Measurements from ENCODE around the gene PRR5L. TPM values are rescaled to one million over a fixed set of nuclear protein-coding genes. Genes with fewer than 3 reads are reported as not detected.
A peak's percentile ranks its signal among the peaks of the same experiment; 100 is the strongest.
"Not testable (repeated sequence)": the region's sequence is repeated elsewhere in the genome, so short reads cannot be mapped to it uniquely, and the experiment has no call there.

The PRR5L gene
- polyA plus RNA-seq, 10 donors, result 6.1 to 11.3 (median 7.4) TPM

DNA sequence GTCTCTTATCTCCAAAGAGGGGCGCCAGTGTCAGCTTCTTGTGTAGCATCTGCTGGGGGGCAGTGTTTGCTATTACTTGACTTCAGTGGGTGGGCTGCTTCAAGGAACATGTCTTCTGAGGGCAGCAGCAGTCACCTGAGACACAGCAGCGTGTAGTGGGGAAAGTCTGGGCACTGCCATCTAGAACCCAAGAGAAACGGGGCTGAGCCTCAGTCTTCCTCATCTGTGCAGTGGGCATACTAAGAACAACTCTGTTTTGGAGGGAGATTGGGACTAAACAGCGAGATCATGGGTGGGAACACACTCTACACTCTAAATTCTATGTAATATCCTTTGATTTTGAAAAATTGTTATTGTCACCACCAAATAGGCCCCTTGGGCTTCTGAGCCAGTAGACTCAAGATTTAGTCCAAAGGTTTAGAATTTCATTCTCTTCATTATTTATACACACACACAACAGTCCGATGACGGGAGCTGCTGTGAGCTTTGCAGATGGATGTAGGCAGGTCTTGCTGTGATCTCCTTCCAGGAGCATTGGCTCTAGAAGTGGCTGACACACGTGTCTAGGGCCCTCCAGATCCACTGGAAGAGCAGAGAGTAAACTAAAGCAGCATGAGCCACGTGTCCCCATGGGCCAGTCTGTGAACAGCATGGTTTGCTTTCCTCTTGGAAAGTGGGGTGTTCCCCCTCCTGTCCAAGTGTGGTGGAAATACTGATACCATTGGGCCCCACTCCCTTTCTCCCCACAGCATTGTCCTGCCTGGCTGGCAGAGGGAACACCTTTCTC, 162.2 kb downstream of the PRR5L start:
- no peak for DNase-seq

DNA sequence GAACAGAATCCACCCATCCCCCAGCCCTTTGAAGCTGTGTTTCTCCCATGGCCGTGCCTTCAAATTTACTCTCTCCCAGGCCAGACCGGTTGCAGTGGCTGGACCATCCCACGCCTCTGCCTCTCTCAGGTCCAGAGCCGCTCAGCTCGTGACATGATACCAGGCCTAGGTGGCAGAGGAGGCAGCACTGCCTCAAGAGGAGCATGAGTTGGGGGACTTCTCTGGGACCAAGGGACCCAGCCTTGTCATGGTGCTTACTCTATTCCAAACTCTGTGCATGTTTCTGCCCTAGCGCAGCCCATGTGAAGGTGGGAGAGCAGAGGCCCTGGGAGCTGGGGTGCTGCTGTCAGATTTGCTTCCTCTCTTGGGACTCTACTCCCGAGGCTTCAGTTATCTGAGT, 163.0 kb downstream of the PRR5L start:
- DNase-seq, result no peak

DNA sequence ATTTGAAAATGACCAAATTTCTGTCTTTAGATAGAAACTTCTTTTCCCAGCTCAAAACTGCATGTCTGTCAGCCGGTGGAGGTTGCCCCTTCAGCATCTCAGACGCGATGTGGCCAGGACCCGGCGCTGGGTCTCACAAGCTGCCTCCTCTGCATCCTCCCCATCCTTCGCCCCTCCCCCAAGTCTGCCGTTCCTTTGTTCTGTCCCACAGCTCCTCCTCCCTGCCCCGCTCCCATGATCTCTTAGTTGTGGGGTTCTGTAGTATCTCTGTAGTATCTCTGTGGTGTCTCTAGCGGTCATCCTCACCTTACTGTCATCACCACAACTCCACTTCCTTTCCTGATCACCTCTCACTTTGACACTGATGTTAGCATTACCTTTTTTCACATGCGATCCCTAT, 164.1 kb downstream of the PRR5L start:
- DNase-seq, result no peak

DNA sequence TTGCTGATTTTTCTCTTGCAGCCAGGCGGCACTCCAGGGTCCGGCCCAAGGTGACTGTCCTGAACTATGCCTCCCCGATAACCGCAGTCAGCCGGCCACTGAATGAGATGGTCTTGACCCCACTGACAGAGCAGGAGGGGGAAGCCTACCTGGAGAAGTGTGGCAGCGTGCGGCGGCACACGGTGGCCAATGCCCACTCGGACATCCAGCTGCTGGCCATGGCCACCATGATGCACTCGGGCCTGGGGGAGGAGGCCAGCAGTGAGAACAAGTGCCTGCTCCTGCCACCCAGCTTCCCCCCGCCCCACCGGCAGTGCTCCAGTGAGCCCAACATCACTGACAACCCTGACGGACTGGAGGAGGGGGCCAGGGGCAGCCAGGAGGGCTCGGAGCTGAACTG, 166.2 kb downstream of the PRR5L start:
- no peak for DNase-seq

- DNase-seq, result no peak
Measured at GRCh38 chr11:36463781-36464180, 167.7 kb downstream of the PRR5L start.

GRCh38 chr11:36464720-36465119, 168.6 kb downstream of the PRR5L start:
- DNase-seq, result no peak

DNA sequence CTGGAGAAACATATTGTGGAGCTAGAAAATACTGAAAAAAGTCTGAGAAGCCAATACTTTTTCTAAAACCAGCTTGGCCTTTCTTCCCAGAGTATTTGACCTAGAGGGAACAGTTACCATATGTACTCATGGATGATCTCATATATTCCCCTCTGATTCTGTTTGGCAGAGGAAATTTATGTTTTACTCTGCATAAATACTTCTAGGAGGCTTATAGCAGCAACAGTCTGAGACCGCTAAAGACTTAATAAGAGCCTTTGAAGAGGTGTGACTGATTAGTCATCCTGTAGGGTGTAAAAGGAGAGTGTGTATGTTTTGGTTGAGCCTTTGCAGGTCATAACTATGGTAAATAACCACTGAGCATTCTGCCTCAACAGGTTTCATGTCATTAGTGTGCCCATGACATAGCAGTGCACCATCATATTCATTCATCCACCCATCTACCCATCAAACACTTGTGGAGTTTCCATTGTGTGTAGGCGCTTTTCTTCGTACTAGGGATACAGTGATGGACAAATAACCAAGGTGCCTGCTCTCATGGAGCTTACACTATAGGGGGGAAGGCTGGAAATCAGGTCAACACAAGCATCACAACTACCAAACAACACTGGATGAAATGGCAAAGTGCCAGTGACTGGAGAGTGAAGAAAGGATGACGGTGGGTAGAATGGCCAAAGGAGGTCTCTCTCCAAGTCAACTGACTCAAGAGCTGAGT, 169.5 kb downstream of the PRR5L start:
- DNase-seq, result peak; percentile 51 to 82 (median 55)

GRCh38 chr11:36467012-36467411, 170.9 kb downstream of the PRR5L start:
- no peak for DNase-seq

DNA sequence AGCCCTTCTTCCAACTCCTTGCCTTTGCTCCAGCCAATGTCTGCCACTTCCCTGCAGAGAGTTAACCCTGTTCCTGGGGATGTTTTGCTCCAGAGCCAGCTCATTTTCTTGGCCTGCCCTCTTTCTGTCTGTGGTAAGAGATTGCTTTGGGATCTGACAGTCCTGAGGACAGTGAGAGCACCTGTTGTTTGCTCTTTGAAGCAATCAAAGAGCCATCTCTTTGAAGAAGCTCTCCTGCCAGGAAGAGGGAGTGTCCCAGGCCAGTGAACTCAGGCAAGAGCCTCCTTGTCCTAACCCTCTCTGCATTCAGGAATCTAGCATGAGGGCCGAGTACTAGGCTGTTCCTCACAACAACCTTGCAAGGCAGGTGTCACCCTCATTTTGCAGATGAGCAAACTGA, 171.8 kb downstream of the PRR5L start:
- no peak for DNase-seq

GRCh38 chr11:36469063-36469462, 173.0 kb downstream of the PRR5L start:
- no peak for DNase-seq

DNA sequence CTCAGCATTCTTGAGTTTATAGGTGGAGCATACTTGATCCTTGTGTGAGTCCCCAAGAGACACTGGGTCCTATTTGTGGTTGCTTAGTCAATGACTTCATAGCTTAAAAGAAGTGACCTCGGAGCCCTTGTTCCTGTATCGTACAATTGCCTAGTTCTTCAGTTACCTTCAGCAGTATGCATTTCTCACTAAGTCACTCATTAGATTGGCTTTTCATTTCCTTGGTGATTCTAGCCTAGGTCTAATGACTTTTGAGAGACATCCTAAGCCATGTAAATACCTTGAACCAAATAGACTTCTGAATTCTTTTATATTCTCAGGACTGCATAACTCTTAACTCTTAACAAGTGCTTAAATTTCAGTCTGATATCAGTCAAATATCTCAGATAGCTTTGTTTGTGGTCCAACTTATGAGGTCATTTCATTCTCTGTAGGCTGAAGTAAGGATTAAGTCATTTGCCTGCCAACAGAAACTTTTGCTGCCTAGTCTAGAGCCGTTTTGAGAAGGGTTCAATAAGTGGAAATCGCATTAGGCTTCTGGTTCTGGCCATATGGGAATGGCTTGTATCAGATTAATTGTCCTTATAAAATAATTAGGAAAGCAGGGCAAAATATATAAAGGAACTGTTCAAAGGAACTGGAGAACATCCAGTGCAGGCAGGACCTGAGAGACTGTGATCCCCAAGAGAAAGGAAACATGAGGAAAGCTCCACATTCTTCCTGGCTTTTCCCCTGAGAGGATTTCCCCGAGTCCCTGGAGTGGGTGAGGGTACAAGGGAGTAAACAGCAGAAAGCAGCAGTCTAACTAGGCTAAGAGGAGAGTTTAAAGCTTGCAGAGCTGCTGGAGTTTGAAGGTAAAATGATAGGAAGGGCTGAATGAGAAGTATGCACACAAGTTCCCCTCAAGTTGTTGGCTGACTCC, 174.1 kb downstream of the PRR5L start:
- DNase-seq, result peak in 1 of 3 donors; percentile 69

GRCh38 chr11:36471577-36471976, 175.5 kb downstream of the PRR5L start:
- no peak for DNase-seq

GRCh38 chr11:36475192-36475591, 179.1 kb downstream of the PRR5L start:
- DNase-seq, result no peak

DNA sequence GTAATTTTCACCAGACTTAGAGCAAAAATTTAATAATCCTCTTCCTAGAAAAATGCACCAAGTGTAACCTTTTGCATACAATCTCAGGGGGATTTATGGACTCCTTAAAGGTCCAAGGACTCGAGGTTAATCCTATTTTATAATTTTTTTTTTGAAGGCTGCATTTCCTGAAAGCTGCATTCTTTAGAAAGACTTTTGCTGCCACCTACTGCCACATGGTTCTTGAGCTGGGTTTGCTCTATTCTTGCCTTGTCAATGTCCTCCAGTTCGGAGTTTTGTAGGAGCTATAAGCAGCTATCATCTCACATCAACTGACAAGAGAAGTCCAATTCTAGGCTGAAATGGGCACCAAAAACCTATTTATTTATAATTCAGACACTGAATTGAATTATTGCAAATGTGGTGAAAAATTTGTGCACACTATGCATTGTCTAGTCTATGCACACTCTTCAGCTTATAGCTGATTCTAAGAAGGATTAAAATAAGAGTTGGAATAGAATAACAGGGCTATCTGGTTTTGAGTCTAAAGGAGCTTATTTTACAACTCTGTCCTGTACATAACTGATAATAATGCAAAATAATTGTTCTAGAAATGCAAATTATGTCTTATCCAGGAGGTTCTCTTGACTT, 182.7 kb downstream of the PRR5L start:
- DNase-seq, result peak; percentile 52 to 79 (median 65)

DNA sequence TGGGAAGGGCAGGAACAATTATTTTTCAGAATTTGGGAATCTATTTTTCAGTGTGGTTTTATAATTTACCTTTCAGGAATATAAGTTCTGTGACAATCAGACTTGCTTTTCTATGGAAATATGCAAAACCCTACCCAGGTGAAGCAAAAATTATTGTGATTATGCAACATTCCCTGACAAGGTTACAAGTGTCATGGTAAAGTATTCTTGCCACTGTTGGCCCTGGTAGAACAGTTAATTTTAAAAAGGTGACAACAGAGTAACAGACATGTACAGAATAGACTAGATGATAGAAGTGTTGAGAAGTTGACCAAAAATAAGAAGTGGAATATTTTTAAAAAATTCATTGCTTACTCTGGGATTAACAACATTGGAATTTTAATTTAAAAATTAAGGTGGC, 184.7 kb downstream of the PRR5L start:
- DNase-seq, result no peak

- DNase-seq, result not testable (repeated sequence)
Measured at GRCh38 chr11:36483042-36483441, 187.0 kb downstream of the PRR5L start.

DNA sequence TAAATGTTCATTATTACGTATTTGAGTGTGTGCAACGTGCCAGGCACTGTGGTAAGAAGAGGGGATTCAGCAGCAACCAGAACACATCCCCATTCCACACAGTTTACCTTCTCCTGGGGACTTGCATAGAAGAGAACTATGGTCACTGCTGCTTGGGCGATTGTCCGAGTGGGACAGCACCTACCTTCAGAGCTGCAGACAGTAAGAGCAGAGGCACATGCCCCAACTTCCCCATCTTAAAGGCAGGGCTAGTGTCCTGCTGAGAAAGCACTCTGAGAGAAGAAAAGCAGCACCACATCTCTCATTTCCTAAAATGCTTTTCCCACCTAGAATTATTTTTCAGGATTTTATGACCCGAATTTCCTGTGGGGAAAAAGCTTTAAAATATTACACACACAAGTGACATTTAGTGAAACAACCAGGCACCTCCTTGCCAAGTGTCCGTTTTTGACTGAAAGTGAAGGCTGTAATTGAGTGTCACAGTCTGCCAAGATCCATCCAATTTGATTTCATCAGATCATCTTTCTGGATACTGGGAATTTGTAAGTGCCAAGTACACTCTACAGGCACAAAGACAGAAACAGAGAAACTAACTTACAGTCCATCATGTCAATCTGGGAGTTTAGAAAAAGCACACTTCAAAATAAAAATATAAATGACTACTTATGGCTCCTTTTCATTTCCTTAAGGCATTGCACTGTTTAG, 189.4 kb downstream of the PRR5L start:
- DNase-seq, result no peak

GRCh38 chr11:36487619-36488018, 191.5 kb downstream of the PRR5L start:
- DNase-seq, result no peak

DNA sequence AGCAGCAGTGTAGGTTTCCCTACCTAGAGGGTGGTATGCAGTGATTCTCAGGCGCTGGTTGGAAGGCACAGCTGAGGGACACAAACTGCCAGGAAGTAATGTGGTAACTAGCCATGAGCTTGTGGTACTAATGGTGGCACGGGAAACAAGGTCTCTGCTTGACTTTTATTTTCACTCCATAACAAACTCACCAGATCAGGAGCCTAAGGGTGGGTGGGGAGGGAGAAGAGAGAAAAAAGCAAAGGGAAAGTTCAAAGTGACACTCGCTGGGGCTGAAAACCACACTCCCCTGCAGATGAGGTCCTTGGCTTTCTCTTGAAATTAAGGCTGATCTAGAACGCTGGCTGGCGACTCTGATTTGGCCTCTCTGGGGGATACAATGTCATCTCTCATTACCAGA, 192.0 kb downstream of the PRR5L start:
- no peak for DNase-seq

DNA sequence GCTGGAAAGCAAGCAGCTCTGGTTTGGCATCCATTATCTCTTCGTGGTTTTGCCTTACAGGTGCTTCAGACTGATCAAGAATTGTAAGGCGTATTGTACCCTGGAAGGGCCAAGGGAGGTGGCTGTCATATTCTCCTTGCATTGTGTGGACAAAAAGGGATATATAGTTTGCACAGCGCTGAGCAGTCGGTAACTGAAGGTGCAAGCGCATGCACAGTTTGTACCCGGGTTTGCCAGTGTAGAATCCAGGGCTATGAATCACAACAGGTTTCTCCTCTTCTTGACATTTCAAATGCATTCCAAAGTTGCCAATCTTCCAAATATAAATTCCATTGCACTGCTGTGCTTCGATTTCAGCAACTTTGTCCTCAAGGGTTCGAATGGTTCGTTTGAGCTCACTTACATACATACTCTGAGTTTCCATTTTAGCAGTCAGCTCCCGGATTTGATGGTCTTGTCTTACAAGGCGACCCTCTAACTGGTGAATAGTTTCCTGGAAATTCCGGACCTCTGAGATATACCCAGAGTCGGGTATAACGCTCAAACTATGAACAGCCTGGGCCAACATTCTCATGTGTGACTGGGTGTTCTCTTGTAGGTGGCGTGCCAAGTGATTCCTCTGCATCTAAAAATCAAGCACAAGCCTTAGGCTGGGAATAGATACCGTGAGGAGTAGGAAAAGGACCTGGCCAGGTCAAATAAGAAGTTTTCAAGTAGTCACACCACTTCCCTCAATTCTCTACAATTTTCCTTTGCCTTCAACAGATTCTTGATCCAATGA, 194.1 kb downstream of the PRR5L start:
- DNase-seq, result no peak

Data from muscle of back (tissue), 11 donors.